Measurements from ENCODE around the gene LILRB3.

LILRB3 gene

GRCh38 chr19:54189145-54189734 is 33.6 kb downstream of the LILRB3 start, which contains the start of gene MBOAT7:
Gene MBOAT7 (minus strand): TSS chr19:54189580. CDS start chr19:54188508, 1,072 bp downstream.
- Histone ChIP-seq H3K9ac (ENCODE audit: low read length) (peak within 1 kb of the TSS; percentile 95), H2BK5ac (ENCODE audit: low read depth, low read length, poor library complexity) (peak within 1 kb of the TSS; percentile 97), H3K4me2 (ENCODE audit: low read length) (peak within 1 kb of the TSS; percentile 76), H3K79me2 (ENCODE audit: control insufficient read depth, insufficient read depth, low read length, poor library complexity) (peaks cover 26% of the 10 kb centered on the region), H3K36me3 (ENCODE audit: control insufficient read depth in 1 of 2, insufficient read depth in 2 of 2, low read length in 2 of 2) (peaks cover 23 to 25% of the 10 kb centered on the region in 2 experiments), H2AK5ac (ENCODE audit: low read length) (peak within 1 kb of the TSS; percentile 80), H3K9me3 (ENCODE audit: insufficient read depth, low read depth, low read length) (no peaks in the 10 kb centered on the region), H2BK120ac (ENCODE audit: insufficient read depth, low read length, poor library complexity) (peak within 1 kb of the TSS; percentile 95), H2AFZ (ENCODE audit: insufficient read depth, low read length, poor library complexity) (peak within 1 kb of the TSS; percentile 95), H3K23ac (ENCODE audit: low read length) (no peak within 1 kb of the TSS), H3K18ac (ENCODE audit: low read length) (peak within 1 kb of the TSS; percentile 98), H4K91ac (ENCODE audit: low read depth, low read length) (peak within 1 kb of the TSS; percentile 95), H3K4me1 (ENCODE audit: control insufficient read depth in 1 of 2, insufficient read depth in 2 of 2, low read length in 2 of 2) (peaks cover 10% of the 10 kb centered on the region in 2 experiments), H4K12ac (ENCODE audit: low read depth, low read length) (peak within 1 kb of the TSS; percentile 87), H3K14ac (ENCODE audit: low read length) (peak within 1 kb of the TSS; percentile 99), H3K4ac (ENCODE audit: low read depth, low read length) (peak within 1 kb of the TSS; percentile 91), H3K27me3 (ENCODE audit: insufficient read depth, low read length) (no peaks in the 10 kb centered on the region), H2BK12ac (ENCODE audit: low read length) (peak within 1 kb of the TSS; percentile 66), H3K4me3 (ENCODE audit: low read depth, low read length) (peak within 1 kb of the TSS; percentile 95), H4K8ac (ENCODE audit: low read depth, low read length) (peak within 1 kb of the TSS; percentile 95), H3K27ac (ENCODE audit: low read depth, low read length) (peak within 1 kb of the TSS; percentile 99), H3K79me1 (ENCODE audit: low read length) (peaks cover 27% of the 10 kb centered on the region)
- no CpG with 5 or more reads among the region's 64 CpGs for WGBS (ENCODE audit: extremely low coverage, insufficient coverage, insufficient read length)
- DNase-seq: peak in 1 of 2 donors; percentile 78

DNA sequence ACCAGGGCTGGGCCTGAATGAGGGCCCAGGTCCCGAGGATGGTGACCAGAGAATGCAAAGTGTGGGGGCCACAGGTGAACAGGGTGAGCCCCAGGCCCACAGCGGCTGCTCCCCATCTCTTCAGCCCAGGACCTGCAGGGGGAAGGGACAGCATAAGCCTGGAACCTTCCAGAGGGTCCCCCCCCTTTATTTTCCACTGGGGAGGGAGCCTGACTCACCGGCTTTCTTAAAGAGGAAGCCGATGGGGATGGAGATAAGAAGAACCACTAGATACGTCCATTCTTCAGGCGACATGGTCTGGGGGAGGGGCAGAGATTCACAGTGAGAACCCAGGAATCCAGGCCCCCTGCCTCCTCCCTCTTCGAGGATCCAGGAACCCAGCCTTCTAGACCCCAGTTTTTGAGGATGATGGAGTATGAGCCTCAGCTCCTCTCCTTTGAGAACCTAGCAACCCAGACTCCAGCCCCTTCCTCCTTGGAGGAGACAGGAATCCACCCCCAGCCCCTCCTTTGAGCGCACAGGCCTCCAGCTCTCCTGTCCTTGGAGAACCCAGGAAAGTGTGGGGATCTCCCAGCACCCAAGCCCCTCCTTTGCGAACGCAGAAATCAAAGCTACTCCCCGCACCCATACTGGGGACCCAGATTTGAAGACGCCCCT is 34.5 kb downstream of the LILRB3 start:
- no CpG with 5 or more reads among the region's 12 CpGs for WGBS (ENCODE audit: extremely low coverage, insufficient coverage, insufficient read length)
- Histone ChIP-seq H4K91ac (ENCODE audit: low read depth, low read length) (peak overlapping the region; percentile 88), H3K14ac (ENCODE audit: low read length) (peak overlapping the region; percentile 96), H2AFZ (ENCODE audit: insufficient read depth, low read length, poor library complexity) (no peak overlapping the region), H3K27me3 (ENCODE audit: insufficient read depth, low read length) (no peaks in the 10 kb centered on the region), H4K12ac (ENCODE audit: low read depth, low read length) (peak overlapping the region; percentile 40), H3K4ac (ENCODE audit: low read depth, low read length) (peak overlapping the region; percentile 91), H3K18ac (ENCODE audit: low read length) (peak overlapping the region; percentile 87), H2BK12ac (ENCODE audit: low read length) (no peak overlapping the region), H3K79me2 (ENCODE audit: control insufficient read depth, insufficient read depth, low read length, poor library complexity) (peaks cover 26% of the 10 kb centered on the region), H3K9me3 (ENCODE audit: insufficient read depth, low read depth, low read length) (peaks cover under 1% of the 10 kb centered on the region), H3K23ac (ENCODE audit: low read length) (no peak overlapping the region), H3K27ac (ENCODE audit: low read depth, low read length) (peak overlapping the region; percentile 98), H2BK5ac (ENCODE audit: low read depth, low read length, poor library complexity) (peak overlapping the region; percentile 97), H3K4me2 (ENCODE audit: low read length) (peak overlapping the region; percentile 76), H2BK120ac (ENCODE audit: insufficient read depth, low read length, poor library complexity) (peak overlapping the region; percentile 92), H3K4me3 (ENCODE audit: low read depth, low read length) (peak overlapping the region; percentile 84), H3K36me3 (ENCODE audit: control insufficient read depth in 1 of 2, insufficient read depth in 2 of 2, low read length in 2 of 2) (peaks cover 28% of the 10 kb centered on the region in 2 experiments), H3K4me1 (ENCODE audit: control insufficient read depth in 1 of 2, insufficient read depth in 2 of 2, low read length in 2 of 2) (peaks cover 10% of the 10 kb centered on the region in 2 experiments), H3K79me1 (ENCODE audit: low read length) (peaks cover 27% of the 10 kb centered on the region), H2AK5ac (ENCODE audit: low read length) (peak overlapping the region; percentile 60), H4K8ac (ENCODE audit: low read depth, low read length) (peak overlapping the region; percentile 80), H3K9ac (ENCODE audit: low read length) (peak overlapping the region; percentile 95)
- peak in 1 of 2 donors; percentile 13 for DNase-seq

DNA sequence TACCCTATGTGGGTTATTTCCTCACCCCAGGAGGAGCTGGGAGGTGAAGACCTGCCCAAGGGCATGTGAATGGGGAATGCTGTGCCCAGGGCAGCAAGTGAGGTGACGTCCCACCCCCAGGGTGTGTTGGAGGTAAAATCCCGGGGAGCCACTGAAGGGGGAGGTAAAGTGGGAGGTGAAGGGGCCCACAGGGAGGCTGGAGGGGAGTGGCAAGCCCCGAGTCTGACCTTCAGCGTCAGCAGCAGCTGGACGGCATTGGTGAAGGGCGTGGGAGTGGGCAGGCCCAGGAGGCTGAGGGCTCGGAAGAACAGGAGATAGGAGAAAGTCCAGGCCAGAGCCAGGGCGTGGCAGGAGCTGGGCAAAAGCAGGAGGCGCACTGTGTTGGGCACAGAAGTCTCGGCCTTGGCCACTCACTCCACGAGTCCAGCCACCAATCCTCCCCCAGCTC is 35.8 kb downstream of the LILRB3 start:
- Histone ChIP-seq H2AFZ (ENCODE audit: insufficient read depth, low read length, poor library complexity) (no peak overlapping the region), H3K18ac (ENCODE audit: low read length) (no peak overlapping the region), H3K9me3 (ENCODE audit: insufficient read depth, low read depth, low read length) (peaks cover 2% of the 10 kb centered on the region), H3K4me1 (ENCODE audit: control insufficient read depth in 1 of 2, insufficient read depth in 2 of 2, low read length in 2 of 2) (peaks cover 6 to 7% of the 10 kb centered on the region in 2 experiments), H3K36me3 (ENCODE audit: control insufficient read depth in 1 of 2, insufficient read depth in 2 of 2, low read length in 2 of 2) (peaks cover 26 to 28% of the 10 kb centered on the region in 2 experiments), H3K4ac (ENCODE audit: low read depth, low read length) (peak overlapping the region; percentile 1), H2BK12ac (ENCODE audit: low read length) (no peak overlapping the region), H2BK5ac (ENCODE audit: low read depth, low read length, poor library complexity) (no peak overlapping the region), H4K91ac (ENCODE audit: low read depth, low read length) (no peak overlapping the region), H3K79me1 (ENCODE audit: low read length) (peaks cover 27% of the 10 kb centered on the region), H3K14ac (ENCODE audit: low read length) (no peak overlapping the region), H3K79me2 (ENCODE audit: control insufficient read depth, insufficient read depth, low read length, poor library complexity) (peaks cover 24% of the 10 kb centered on the region), H3K4me2 (ENCODE audit: low read length) (no peak overlapping the region), H3K27ac (ENCODE audit: low read depth, low read length) (no peak overlapping the region), H3K4me3 (ENCODE audit: low read depth, low read length) (no peak overlapping the region), H2AK5ac (ENCODE audit: low read length) (no peak overlapping the region), H4K12ac (ENCODE audit: low read depth, low read length) (no peak overlapping the region), H3K27me3 (ENCODE audit: insufficient read depth, low read length) (no peaks in the 10 kb centered on the region), H4K8ac (ENCODE audit: low read depth, low read length) (no peak overlapping the region), H3K23ac (ENCODE audit: low read length) (no peak overlapping the region), H2BK120ac (ENCODE audit: insufficient read depth, low read length, poor library complexity) (no peak overlapping the region), H3K9ac (ENCODE audit: low read length) (no peak overlapping the region)
- no peak for DNase-seq
- no CpG with 5 or more reads among the region's 11 CpGs for WGBS (ENCODE audit: extremely low coverage, insufficient coverage, insufficient read length)

- Histone ChIP-seq H2AFZ (ENCODE audit: insufficient read depth, low read length, poor library complexity) (no peak overlapping the region), H3K4me1 (ENCODE audit: control insufficient read depth in 1 of 2, insufficient read depth in 2 of 2, low read length in 2 of 2) (peaks cover 3 to 4% of the 10 kb centered on the region in 2 experiments), H4K12ac (ENCODE audit: low read depth, low read length) (no peak overlapping the region), H3K9ac (ENCODE audit: low read length) (no peak overlapping the region), H3K36me3 (ENCODE audit: control insufficient read depth in 1 of 2, insufficient read depth in 2 of 2, low read length in 2 of 2) (peaks cover 27 to 29% of the 10 kb centered on the region in 2 experiments), H4K91ac (ENCODE audit: low read depth, low read length) (no peak overlapping the region), H3K79me1 (ENCODE audit: low read length) (peaks cover 23% of the 10 kb centered on the region), H3K18ac (ENCODE audit: low read length) (no peak overlapping the region), H3K4ac (ENCODE audit: low read depth, low read length) (no peak overlapping the region), H2BK120ac (ENCODE audit: insufficient read depth, low read length, poor library complexity) (no peak overlapping the region), H2BK5ac (ENCODE audit: low read depth, low read length, poor library complexity) (no peak overlapping the region), H2AK5ac (ENCODE audit: low read length) (no peak overlapping the region), H3K14ac (ENCODE audit: low read length) (no peak overlapping the region), H3K23ac (ENCODE audit: low read length) (no peak overlapping the region), H3K4me3 (ENCODE audit: low read depth, low read length) (no peak overlapping the region), H3K27me3 (ENCODE audit: insufficient read depth, low read length) (no peaks in the 10 kb centered on the region), H3K27ac (ENCODE audit: low read depth, low read length) (no peak overlapping the region), H3K4me2 (ENCODE audit: low read length) (no peak overlapping the region), H3K79me2 (ENCODE audit: control insufficient read depth, insufficient read depth, low read length, poor library complexity) (peaks cover 19% of the 10 kb centered on the region), H4K8ac (ENCODE audit: low read depth, low read length) (no peak overlapping the region), H2BK12ac (ENCODE audit: low read length) (no peak overlapping the region), H3K9me3 (ENCODE audit: insufficient read depth, low read depth, low read length) (peaks cover 2% of the 10 kb centered on the region)
- no peak for DNase-seq
- no CpG with 5 or more reads among the region's 8 CpGs for WGBS (ENCODE audit: extremely low coverage, insufficient coverage, insufficient read length)
Observed at GRCh38 chr19:54186351-54186750, 36.5 kb downstream of the LILRB3 start.

Data from trophoblast cell (in vitro differentiated cells and primary cell).